IPS-18c (cell line): ENCODE results near the gene MRPL37.

Experiments
- H3K4me3 ChIP-seq: 2 replicates; pipeline ENCODE4 v1.7.0; 2013; ENCODE audit warnings: low read depth, mild to moderate bottlenecking, low read length, moderate library complexity; ENCODE audit not compliant: insufficient read depth
- H3K9me3 ChIP-seq: one replicate; pipeline ENCODE4 v1.6.1; 2013; ENCODE audit warnings: mild to moderate bottlenecking, low read length, moderate library complexity; ENCODE audit not compliant: control insufficient read depth, insufficient read depth

The MRPL37 gene

GRCh38 chr1:54168206-54168965 lies 31.6 kb upstream of the MRPL37 start:
- no peak overlapping the region for H3K4me3 ChIP-seq

GRCh38 chr1:54169068-54169467 lies 30.9 kb upstream of the MRPL37 start:
- H3K4me3 ChIP-seq: no peak overlapping the region
- H3K9me3 ChIP-seq: no peaks in the 10 kb centered on the region

More at GRCh38 chr1:54168206-54168965, 31.6 kb upstream of the MRPL37 start:
- no peaks in the 10 kb centered on the region for H3K9me3 ChIP-seq

- no peaks in the 10 kb centered on the region for H3K9me3 ChIP-seq
- H3K4me3 ChIP-seq: no peak overlapping the region
Observed at GRCh38 chr1:54171016-54171415, 29.0 kb upstream of the MRPL37 start.

GRCh38 chr1:54171606-54172005 lies 28.4 kb upstream of the MRPL37 start:
- Histone ChIP-seq H3K9me3 (no peaks in the 10 kb centered on the region), H3K4me3 (no peak overlapping the region)

GRCh38 chr1:54172614-54173599 lies 27.1 kb upstream of the MRPL37 start:
- Histone ChIP-seq H3K4me3 (no peak overlapping the region), H3K9me3 (no peaks in the 10 kb centered on the region)

GRCh38 chr1:54173681-54174080 lies 26.3 kb upstream of the MRPL37 start:
- H3K4me3 ChIP-seq: no peak overlapping the region
- H3K9me3 ChIP-seq: no peaks in the 10 kb centered on the region

- H3K4me3 ChIP-seq: no peak overlapping the region
- H3K9me3 ChIP-seq: no peaks in the 10 kb centered on the region
Observed at GRCh38 chr1:54174106-54174505, 25.9 kb upstream of the MRPL37 start.

GRCh38 chr1:54176621-54177327 lies 23.2 kb upstream of the MRPL37 start:
- H3K4me3 ChIP-seq: no peak overlapping the region
- H3K9me3 ChIP-seq: no peaks in the 10 kb centered on the region

- H3K9me3 ChIP-seq: no peaks in the 10 kb centered on the region
- no peak overlapping the region for H3K4me3 ChIP-seq
Observed at GRCh38 chr1:54177726-54178125, 22.2 kb upstream of the MRPL37 start.

GRCh38 chr1:54178296-54179070 lies 21.5 kb upstream of the MRPL37 start:
- H3K9me3 ChIP-seq: no peaks in the 10 kb centered on the region
- H3K4me3 ChIP-seq: no peak overlapping the region

GRCh38 chr1:54180701-54181360 lies 19.1 kb upstream of the MRPL37 start:
- Histone ChIP-seq H3K4me3 (no peak overlapping the region), H3K9me3 (no peaks in the 10 kb centered on the region)

- H3K9me3 ChIP-seq: no peaks in the 10 kb centered on the region
- no peak overlapping the region for H3K4me3 ChIP-seq
Observed at GRCh38 chr1:54186056-54186455, 13.9 kb upstream of the MRPL37 start.

GRCh38 chr1:54188291-54188690 lies 11.7 kb upstream of the MRPL37 start:
- Histone ChIP-seq H3K9me3 (no peaks in the 10 kb centered on the region), H3K4me3 (no peak overlapping the region)

- H3K9me3 ChIP-seq: no peaks in the 10 kb centered on the region
- no peak overlapping the region for H3K4me3 ChIP-seq
Observed at GRCh38 chr1:54190526-54190925, 9.4 kb upstream of the MRPL37 start.

GRCh38 chr1:54191525-54191924 lies 8.4 kb upstream of the MRPL37 start:
- Histone ChIP-seq H3K9me3 (no peaks in the 10 kb centered on the region), H3K4me3 (no peak overlapping the region)

- Histone ChIP-seq H3K9me3 (no peaks in the 10 kb centered on the region), H3K4me3 (no peak overlapping the region)
Observed at GRCh38 chr1:54193453-54193852, 6.5 kb upstream of the MRPL37 start.
